B cell (primary cell): ENCODE data around the gene TLE3. TPM values are rescaled to one million over a fixed set of nuclear protein-coding genes. Genes with fewer than 3 reads are reported as not detected.

Experiments used
- ATAC-seq: fragments of 200-7000 bp; cut with Tn5 transposase; one replicate; pipeline ENCODE4 v1.10.0; 2021; ENCODE audit warnings: low read depth, mild to moderate bottlenecking, moderate number of reproducible peaks, moderate library complexity
- CTCF ChIA-PET: fragments of 350-600 bp; sonication (Branson Sonifier 250); formaldehyde crosslinking; loops from one replicate; lab custom pipeline; 2021; ENCODE audit warnings: antibody characterized with exemption, inconsistent platforms; lab: Charles Lee
- POLR2A ChIA-PET: fragments of 350-600 bp; sonication (Branson Sonifier 250); formaldehyde crosslinking; loops from one replicate; lab custom pipeline; 2021; ENCODE audit warnings: antibody characterized with exemption; lab: Charles Lee
- DNase-seq: peaks from one replicate; pipeline ENCODE4 v3.0.0; 2013
- H2AFZ ChIP-seq: 2 replicates; pipeline ENCODE4 v1.6.1; 2012; ENCODE audit warnings: mild to moderate bottlenecking, low read depth, low read length; ENCODE audit not compliant: insufficient read depth, poor library complexity, severe bottlenecking
- H3K27ac ChIP-seq, 2 donors: 1 replicate in 1 of 2; 2 replicates in 1 of 2; pipeline ENCODE4 v1.5.1; 2012 to 2013; ENCODE audit warnings: low read length in 2 of 2, mild to moderate bottlenecking in 2 of 2, moderate library complexity in 1 of 2
- H3K27me3 ChIP-seq, 4 experiments: fragments of 200-600 bp in 1 of 4; sonication (generic) in 1 of 4; replicated peaks in 1 of 4; 1 replicate in 2 of 4; 2 replicates in 2 of 4; pipeline versions ENCODE4 v1.6.1 to v1.7.0; 2013 to 2016; ENCODE audit warnings: low read length in 3 of 4, mild to moderate bottlenecking in 2 of 4, mixed read lengths in 1 of 4, moderate library complexity in 1 of 4; ENCODE audit not compliant: insufficient read depth in 4 of 4, control insufficient read depth in 3 of 4; ENCODE audit errors: control extremely low read depth in 1 of 4
- H3K36me3 ChIP-seq, 2 experiments: replicated peaks in 1 of 2; 1 replicate in 1 of 2; 2 replicates in 1 of 2; pipeline versions ENCODE4 v1.6.1 to v1.7.1; 2013; ENCODE audit warnings: low read length in 1 of 2; ENCODE audit not compliant: insufficient read depth in 2 of 2, control insufficient read depth in 1 of 2; ENCODE audit errors: control extremely low read depth in 1 of 2, extremely low read depth in 1 of 2
- H3K4me1 ChIP-seq, 2 donors: fragments of 200-600 bp in 1 of 2; sonication (generic) in 1 of 2; 1 replicate in 1 of 2; 2 replicates in 1 of 2; pipeline versions ENCODE4 v1.5.1 to v1.6.1; 2013 to 2017; ENCODE audit warnings: low read length in 2 of 2; ENCODE audit not compliant: control insufficient read depth in 2 of 2, insufficient read depth in 2 of 2
- H3K4me2 ChIP-seq: replicated peaks from 2 replicates; pipeline ENCODE3; 2012; ENCODE audit warnings: mild to moderate bottlenecking, low read depth, low read length; ENCODE audit not compliant: poor library complexity, severe bottlenecking
- H3K4me3 ChIP-seq, 5 experiments: fragments of 200-600 bp in 1 of 5; sonication (generic) in 1 of 5; 1 replicate in 3 of 5; 2 replicates in 2 of 5; pipeline versions ENCODE4 v1.5.1 to v1.7.0; 2011 to 2016; ENCODE audit warnings: low read length in 4 of 5, mild to moderate bottlenecking in 4 of 5, low read depth in 2 of 5, control low read depth in 1 of 5, moderate library complexity in 1 of 5; ENCODE audit not compliant: insufficient read depth in 1 of 5; ENCODE audit errors: control extremely low read depth in 1 of 5, extremely low read depth in 1 of 5
- H3K79me2 ChIP-seq: fragments of 200-600 bp; sonication (generic); one replicate; pipeline ENCODE4 v1.6.0; 2016; ENCODE audit warnings: low read length; ENCODE audit not compliant: control insufficient read depth, insufficient read depth
- H3K9ac ChIP-seq: fragments of 200-600 bp; sonication (generic); 2 replicates; pipeline ENCODE4 v1.6.1; 2017; ENCODE audit warnings: mild to moderate bottlenecking, low read length, moderate library complexity
- H3K9me3 ChIP-seq, 3 donors: one replicate each; pipeline versions ENCODE4 v1.6.1 to v1.7.1; 2013; ENCODE audit warnings: low read length in 2 of 3; ENCODE audit not compliant: control insufficient read depth in 2 of 3, insufficient read depth in 1 of 3; ENCODE audit errors: control extremely low read depth in 1 of 3
- H4K20me1 ChIP-seq: 2 replicates; pipeline ENCODE4 v1.6.0; 2012; ENCODE audit warnings: mild to moderate bottlenecking, low read length; ENCODE audit not compliant: insufficient read depth, control insufficient read depth, poor library complexity, severe bottlenecking
- H3K27ac Mint-ChIP-seq: one replicate; pipeline ENCODE4 v1.8.0; 2021; ENCODE audit warnings: mixed read lengths
- H3K27me3 Mint-ChIP-seq: one replicate; pipeline ENCODE4 v1.8.0; 2021; ENCODE audit warnings: mixed read lengths
- H3K4me1 Mint-ChIP-seq: one replicate; pipeline ENCODE4 v1.8.0; 2021; ENCODE audit warnings: mixed read lengths
- H3K4me3 Mint-ChIP-seq: one replicate; pipeline ENCODE4 v1.8.0; 2021; ENCODE audit warnings: mixed read lengths
- H3K9me3 Mint-ChIP-seq: one replicate; pipeline ENCODE4 v1.8.0; 2022; ENCODE audit warnings: mixed read lengths; ENCODE audit not compliant: insufficient read depth
- CTCF ChIP-seq: fragments of 200-600 bp; IDR thresholded peaks from one replicate; pipeline ENCODE4 v1.8.0; 2022; ENCODE audit warnings: antibody characterized with exemption, mild to moderate bottlenecking
- EZH2 ChIP-seq: IDR thresholded peaks from 2 replicates; pipeline ENCODE4 v1.6.1; 2012; ENCODE audit warnings: borderline replicate concordance, low read depth, mild to moderate bottlenecking, moderate library complexity, low read length; ENCODE audit not compliant: insufficient read depth, poor library complexity, severe bottlenecking
- WGBS: methylation state at CpG from one replicate; pipeline ENCODE4 v1.1.5; 2013; ENCODE audit warnings: missing lambda C conversion rate; ENCODE audit not compliant: insufficient coverage; 5-methylcytosine and 5-hydroxymethylcytosine counted together
- intact Hi-C: fragments of 100-400 bp; cut with micrococcal nuclease; formaldehyde crosslinking; loops from one replicate; pipeline ENCODE4 v1.10.0; 2022
- polyA plus RNA-seq: library from polyadenylated mRNA; depleted of rRNA; stranded (reverse); fragments of >200 nt; gene quantifications from 2 replicates; pipeline ENCODE4 v1.2.3, GENCODE V29; 2012
- total RNA-seq, 2 donors: library from RNA; stranded (reverse); fragments of 120-200 nt in 1 of 2; gene quantifications; 1 replicate in 1 of 2; 2 replicates in 1 of 2; pipeline versions ENCODE4 v1.2.3 to v1.2.4, GENCODE V29; 2013 to 2022

TLE3 gene
- total and polyA plus RNA-seq, 2 donors (not counting 1 experiment from before 2014, with no cell fraction given) = 187 to 278 TPM

GRCh38 chr15:70141376-70142071, 43.8 kb upstream of the TLE3 start:
- CTCF ChIA-PET = interaction anchor here (0.7 to 1.3 kb wide), 5 partner anchors 10 to 326 kb away, joined by 3 read pairs; no protein-coding TSS in a partner anchor
- Histone ChIP-seq H3K4me2 (peak overlapping the region; percentile 55), H3K79me2 (no peaks in the 10 kb centered on the region), H3K9ac (peak overlapping the region; percentile 31), H3K27ac (no peak overlapping the region), H3K27me3 (peaks cover 0 to 7% (median 0%) of the 10 kb centered on the region in 4 experiments), H3K4me1 (peaks cover 15 to 23% of the 10 kb centered on the region in 2 donors), H3K36me3 (no peaks in the 10 kb centered on the region), H3K9me3 (no peaks in the 10 kb centered on the region), H3K4me3 (no peak overlapping the region), H4K20me1 (no peaks in the 10 kb centered on the region), H2AFZ (no peak overlapping the region)
- peaks cover 27% of the 10 kb centered on the region for H3K4me1 Mint-ChIP-seq
- peaks cover 23% of the 10 kb centered on the region for H3K27me3 Mint-ChIP-seq
- 87% methylated on average over 10 of the region's 10 CpGs for WGBS
- peak overlapping the region; percentile 64 for H3K4me3 Mint-ChIP-seq
- ATAC-seq = peak; percentile 18
- TF ChIP-seq CTCF (no peak), EZH2 (no peak)
- H3K9me3 Mint-ChIP-seq = no peaks in the 10 kb centered on the region
- H3K27ac Mint-ChIP-seq = peak overlapping the region; percentile 59
- no peak for DNase-seq
- intact Hi-C loops = loop anchor here (5.0 kb wide), 1 partner anchor 44 kb away; the partner anchor contains the start of gene TLE3
- POLR2A ChIA-PET = no interaction called here
